GM12801 (cell line): ENCODE data around the gene SUN1.

ENCODE experiments used
- TF ChIP-seq, protein P1 (sequence below): IDR thresholded peaks from one replicate; pipeline ENCODE4 v1.5.1; 2011; ENCODE audit warnings: control low read depth; ENCODE audit not compliant: insufficient read length; ENCODE audit errors: extremely low read depth

Gene SUN1

DNA sequence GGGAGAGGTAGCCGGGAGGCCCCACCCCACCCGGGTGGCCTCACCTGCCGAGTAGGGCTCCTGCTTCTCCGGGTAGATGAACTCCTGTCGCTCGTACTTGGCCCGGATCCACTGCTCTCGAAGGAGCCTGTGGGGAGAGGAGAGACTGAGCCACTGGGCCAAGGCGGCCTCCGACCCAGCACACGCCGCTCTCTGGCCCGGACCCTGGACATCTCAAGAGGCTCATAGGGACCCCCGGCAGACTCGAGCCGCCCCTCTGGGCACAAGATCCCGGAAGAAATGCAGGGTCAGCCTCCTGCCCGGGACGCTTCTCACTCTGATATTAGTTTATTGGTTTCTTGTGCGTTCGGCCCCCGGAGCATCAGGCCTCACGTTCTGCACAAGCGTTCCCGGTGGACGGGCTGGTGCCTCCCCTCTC, 87.7 kb downstream of the SUN1 start:
- TF ChIP-seq, protein P1, sequence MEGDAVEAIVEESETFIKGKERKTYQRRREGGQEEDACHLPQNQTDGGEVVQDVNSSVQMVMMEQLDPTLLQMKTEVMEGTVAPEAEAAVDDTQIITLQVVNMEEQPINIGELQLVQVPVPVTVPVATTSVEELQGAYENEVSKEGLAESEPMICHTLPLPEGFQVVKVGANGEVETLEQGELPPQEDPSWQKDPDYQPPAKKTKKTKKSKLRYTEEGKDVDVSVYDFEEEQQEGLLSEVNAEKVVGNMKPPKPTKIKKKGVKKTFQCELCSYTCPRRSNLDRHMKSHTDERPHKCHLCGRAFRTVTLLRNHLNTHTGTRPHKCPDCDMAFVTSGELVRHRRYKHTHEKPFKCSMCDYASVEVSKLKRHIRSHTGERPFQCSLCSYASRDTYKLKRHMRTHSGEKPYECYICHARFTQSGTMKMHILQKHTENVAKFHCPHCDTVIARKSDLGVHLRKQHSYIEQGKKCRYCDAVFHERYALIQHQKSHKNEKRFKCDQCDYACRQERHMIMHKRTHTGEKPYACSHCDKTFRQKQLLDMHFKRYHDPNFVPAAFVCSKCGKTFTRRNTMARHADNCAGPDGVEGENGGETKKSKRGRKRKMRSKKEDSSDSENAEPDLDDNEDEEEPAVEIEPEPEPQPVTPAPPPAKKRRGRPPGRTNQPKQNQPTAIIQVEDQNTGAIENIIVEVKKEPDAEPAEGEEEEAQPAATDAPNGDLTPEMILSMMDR: no peak

DNA sequence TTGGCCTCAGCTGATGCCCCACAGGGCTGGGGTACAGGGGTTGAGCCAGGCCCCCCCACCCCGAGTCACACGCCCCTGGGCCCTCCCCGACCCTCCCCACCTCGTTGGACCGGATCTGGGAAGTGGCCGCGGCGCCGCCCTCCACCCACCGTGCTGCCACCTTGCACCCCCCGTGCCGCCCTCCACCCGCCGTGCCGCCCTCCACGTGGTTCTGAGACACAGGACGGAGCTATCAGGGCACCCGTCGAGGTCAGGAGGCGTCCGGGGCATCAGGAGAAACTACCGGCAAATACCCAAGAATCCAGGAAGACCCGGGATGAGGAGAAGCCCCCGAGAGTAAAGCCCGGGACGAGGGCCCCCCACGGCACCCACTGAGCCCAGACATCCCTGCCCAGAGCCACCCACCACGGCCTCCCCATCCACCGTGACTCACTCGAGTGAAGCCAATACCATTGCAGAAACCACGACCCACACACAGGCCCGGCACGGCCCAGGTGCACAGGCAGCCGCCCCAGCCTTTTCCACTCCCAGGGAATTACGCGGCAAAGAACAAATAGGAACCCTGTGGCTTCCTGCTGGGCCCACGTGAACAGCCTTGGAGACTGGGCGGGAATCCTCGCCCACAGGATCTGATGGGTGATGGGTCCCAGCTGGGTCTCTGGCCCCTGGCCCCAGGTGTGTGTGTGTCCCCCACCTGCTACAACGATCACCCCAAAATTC, 88.2 kb downstream of the SUN1 start:
- TF ChIP-seq, protein P1: no peak

DNA sequence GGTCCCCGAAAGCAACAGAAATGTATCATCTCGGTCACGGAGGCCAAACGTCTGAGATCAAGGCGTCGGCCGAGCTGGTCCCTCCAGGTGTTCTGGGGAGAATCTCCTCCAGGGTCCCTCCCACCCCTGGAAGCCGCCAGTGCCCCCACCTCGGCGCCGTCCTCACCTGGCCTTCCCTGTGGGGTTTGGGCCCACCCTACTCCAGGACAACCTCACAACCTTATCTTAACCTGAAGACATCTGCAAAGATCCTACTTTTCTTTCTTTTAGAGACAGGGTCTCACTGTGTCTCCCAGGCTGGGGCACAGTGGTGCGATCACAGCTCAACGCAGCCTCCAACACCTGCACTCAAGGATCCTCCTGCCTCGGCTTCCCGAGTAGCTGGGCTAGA, 88.8 kb downstream of the SUN1 start:
- TF ChIP-seq, protein P1: no peak

DNA sequence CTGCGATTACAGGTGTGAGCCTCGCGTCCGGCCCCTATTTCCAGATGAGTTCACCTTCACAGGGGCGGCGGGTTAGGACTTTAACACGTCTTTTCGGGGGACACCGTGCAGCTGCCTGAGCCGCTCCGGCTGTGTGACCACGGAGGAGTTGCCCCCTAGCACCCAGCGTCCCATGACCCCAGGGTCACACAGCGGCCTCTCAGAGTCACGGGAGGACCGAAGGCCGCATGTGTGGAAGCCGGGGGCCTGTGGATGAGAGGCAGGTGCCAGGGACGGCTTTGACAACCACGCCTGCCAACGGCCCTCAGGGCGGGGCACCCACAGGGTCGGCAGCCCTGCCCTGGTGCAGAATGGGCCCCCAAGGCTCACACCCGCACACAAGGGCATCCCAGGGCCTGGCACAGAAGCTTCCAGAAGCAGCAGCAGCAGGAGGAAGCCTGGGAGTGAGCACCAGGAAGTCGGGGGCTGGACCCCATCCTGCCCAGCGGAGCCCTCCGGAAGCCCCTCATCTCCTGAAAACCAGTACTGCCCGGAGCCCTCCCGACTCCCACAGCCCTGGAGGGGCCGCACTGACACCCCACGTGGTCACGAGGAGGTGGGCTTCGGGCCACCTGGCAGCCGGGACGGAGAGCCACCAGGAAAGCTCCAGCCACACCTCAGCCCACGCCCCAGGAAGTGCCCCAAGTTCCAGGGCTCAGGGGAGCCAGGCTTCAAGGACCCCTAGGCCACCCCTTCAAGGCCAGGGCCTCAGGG, 89.5 kb downstream of the SUN1 start:
- TF ChIP-seq, protein P1: no peak

DNA sequence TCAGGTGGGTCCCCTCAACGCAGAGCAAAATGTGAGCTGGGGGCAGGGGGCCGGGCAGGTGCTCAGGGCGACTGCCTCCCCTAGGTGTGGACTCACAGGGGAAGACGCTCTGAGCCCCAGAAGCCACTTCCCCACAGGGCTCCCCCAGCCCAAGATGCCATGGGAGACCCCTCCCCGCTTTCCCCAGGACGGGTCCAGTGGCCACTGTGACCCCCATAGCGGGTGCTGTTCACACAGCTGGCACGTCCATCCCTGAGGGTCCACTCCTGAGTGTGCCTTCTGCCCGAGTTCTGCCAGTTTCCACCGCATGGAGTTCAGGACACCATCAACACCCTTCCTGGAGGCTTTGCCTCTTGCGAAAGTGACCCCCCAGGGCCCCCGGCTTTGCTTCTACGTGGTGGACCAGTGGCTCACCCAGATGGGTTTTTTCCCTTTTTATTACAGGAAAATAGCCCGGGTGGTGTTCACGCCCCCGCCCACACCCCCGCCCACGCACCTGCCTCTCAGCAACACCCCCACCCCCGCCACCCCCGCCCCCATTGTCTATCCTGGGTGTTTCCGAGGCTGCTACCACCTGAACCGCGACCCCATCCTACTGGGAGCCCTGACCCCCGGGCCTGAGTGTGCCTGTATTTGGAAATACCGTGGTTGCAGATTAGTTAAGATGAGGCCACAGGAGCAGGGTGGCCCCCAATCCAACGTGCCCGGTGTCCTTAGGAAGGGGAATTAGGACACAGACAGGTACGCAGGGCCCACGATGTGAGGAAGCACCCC, 90.2 kb downstream of the SUN1 start:
- TF ChIP-seq, protein P1: no peak

DNA sequence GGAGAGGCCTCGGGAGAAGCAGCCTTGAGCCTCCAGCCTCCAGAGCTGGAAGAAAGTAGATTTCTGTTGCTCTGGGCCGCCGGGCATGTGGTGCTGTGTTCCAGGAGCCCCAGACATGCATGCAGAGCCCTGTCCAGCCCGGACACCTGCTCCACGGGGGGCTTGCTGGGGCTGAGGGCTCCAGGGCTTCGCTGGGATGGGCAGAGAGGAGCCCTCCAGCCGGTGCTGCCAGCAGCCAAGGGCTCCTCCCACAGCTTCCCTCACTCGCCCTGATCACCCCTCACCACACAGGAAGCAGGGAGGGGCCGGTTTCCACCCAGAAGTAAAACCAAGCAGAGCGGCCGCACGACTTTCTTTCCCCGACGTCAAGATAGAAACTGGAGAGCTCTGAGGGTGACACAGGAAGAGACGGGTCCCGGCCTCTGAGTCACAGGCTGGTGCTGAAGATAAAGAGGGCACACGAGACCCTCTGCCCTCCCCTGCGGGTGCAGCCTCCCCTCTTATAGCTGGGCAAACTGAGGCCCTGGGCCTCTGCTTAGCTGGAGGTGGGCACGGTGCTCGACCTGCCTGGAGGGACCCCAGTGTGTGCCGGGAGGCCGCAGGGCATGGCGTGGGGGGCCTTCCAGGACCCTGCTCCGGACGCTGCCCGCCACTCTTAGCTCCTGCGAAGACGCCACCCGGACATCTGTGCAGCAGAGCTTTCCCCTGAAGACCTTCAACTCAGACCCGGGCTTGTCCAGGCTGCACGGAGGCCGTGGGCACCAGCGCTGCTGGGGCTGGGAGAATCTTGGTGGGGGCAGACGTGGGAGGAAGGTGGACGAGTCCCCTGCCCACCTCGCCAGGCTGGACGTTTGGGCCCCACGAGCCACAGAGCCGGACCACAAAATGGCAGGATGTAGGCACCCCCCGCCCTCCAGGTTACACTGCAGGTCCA, 91.1 kb downstream of the SUN1 start:
- TF ChIP-seq, protein P1: no peak
